ENCODE data around the gene SLC44A5.

Gene SLC44A5

DNA sequence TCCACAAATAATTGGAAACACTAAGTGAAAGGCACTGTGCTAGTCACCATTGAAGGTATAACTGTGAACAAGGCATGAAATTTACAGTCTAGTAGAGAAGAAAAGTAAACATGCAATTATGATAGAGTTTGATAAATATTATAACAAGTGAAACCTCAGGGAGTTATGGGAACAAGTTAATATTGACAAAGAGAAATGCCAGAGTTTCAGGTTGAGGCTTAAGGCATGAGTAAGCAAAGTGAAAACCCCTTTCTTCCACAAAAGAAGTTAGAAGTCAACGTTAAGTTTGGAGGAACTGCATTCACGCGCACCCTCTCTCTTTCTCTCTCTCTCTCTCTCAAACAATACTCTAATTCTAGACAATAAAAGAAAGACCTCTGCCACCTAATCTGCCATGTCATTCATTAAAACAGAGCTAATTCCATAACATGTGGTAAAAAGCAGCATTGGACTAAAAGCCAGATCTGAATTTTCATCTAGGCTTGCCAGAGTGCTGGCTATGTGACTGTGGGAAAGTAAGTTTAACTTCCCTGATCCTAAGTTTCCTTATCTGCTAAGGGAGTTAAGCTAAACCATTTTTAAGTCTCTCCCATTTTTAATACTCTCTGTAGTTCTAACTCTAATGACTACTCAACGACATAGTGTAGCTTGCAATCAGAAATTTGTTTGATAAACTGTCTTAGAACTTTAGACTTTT, 22.0 kb downstream of the SLC44A5 start:
- no peak for DNase-seq

- DNase-seq: no peak
Observed at GRCh38 chr1:75587692-75588091, 23.2 kb downstream of the SLC44A5 start.

DNA sequence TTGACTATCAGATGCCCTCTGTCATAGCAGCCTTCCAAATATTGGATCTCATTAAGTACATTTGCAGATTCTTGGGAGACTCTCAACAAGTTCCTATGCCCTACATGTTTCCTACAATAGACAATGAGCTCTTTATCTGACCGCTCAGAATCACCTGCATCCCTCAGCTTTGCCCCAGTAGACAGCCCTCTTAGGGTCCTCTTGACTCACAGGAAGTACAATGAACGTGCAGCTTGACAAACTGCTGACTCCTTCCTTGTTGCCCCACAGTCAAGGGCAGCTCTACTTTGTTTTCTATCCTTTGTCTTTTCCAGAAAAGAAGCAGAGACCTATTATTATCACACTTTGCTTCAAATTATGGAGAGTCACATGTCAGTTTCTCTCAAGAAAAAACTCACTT, 27.6 kb downstream of the SLC44A5 start:
- DNase-seq: no peak

- no peak for DNase-seq
Observed at GRCh38 chr1:75582725-75583261, 28.1 kb downstream of the SLC44A5 start.

DNA sequence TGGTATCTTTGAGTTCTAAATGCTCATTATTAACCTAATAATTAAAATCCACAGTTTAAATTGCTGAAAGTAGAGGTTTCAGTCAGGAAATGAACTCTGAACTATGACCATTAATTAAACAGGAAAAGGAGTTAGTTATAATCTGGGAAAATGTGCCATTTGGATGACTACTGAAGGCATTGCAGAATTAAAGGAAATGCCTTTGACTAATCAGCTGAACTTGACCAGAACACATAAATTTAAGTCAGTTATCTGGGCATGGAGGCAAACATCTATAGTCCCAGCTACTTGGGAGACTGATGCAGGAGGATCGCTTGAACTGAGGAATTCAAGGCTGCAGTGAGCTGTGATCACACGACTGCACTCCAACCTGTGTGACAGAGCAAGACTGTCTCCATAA, 31.9 kb downstream of the SLC44A5 start:
- no peak for DNase-seq

DNA sequence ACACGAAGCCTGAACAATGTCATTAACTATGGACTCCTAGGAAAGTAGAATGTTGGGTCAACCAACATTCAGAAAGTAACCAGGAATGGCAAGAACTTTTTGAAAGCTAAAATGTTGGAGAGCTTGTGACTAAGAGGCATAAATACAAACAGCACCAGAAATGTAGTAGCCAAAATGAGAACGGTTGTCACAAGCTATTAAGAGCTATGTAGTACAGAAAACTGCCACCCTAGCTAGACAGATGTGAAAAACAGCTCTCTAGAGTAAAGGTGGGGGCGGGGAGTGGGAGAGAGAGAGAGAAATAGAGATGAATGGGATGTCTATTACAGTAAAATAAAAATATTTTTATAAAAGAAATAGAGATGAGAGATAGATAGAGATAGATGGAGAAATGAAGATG, 35.1 kb downstream of the SLC44A5 start:
- no peak for DNase-seq

DNA sequence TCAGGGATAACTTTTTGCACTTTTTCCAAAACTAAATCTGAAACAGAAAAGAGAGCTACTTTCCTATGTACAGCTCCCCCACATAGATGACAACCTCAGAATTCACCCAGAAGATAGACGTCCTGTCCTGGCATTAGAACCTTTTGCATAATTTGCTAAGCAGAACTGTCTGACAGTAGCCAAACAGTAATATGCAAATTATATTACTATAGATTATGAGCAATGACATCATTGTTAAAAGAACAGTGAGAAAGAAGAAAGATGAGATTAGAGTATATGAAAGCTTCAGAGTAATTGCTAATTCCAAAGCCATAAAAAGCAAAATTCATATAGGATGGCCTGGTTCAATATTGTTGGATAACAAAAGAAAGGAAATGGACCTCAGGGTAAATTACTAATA, 43.7 kb downstream of the SLC44A5 start:
- no peak for DNase-seq

DNA sequence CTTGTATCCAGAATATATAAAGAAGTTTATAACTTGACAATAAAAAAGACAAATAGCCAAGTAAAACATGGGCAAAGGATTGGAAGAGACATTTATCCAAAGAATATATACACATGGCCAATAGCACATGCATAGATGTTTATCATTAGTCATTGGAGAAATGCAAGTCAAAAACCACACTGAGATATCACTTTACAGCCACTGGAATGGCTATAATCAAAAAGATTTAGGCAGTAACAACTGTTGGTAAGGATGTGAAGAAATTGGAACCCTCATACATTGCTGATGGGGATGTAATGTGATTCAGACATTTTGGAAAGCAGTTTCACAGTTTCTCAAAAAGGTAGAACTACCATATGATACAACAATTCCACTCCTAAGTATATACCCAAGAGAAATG, 51.1 kb downstream of the SLC44A5 start:
- no peak for DNase-seq

- no peak for DNase-seq
Observed at GRCh38 chr1:75559136-75559535, 51.8 kb downstream of the SLC44A5 start.

- DNase-seq: no peak
Observed at GRCh38 chr1:75554870-75555269, 56.0 kb downstream of the SLC44A5 start.

- no peak for DNase-seq
Observed at GRCh38 chr1:75554181-75554580, 56.7 kb downstream of the SLC44A5 start.

DNA sequence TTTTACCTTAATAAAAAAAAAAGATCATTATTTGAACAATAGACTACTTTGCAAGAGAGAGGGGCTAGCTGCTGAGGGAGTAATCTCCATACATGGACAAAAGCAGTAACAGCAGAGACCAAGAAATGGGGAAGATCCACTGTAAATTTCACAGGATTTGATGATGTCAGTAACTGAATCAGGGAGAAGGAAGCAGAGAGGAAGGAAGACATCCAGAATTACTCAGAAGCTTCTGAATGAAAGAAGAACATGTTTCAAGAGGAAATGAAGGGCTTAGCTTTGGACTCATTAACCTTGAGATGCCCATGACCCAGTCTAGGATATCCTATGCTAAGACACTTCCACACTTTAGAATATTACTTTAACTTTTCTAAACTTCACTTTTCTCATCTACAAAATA, 60.4 kb downstream of the SLC44A5 start:
- DNase-seq: no peak

DNA sequence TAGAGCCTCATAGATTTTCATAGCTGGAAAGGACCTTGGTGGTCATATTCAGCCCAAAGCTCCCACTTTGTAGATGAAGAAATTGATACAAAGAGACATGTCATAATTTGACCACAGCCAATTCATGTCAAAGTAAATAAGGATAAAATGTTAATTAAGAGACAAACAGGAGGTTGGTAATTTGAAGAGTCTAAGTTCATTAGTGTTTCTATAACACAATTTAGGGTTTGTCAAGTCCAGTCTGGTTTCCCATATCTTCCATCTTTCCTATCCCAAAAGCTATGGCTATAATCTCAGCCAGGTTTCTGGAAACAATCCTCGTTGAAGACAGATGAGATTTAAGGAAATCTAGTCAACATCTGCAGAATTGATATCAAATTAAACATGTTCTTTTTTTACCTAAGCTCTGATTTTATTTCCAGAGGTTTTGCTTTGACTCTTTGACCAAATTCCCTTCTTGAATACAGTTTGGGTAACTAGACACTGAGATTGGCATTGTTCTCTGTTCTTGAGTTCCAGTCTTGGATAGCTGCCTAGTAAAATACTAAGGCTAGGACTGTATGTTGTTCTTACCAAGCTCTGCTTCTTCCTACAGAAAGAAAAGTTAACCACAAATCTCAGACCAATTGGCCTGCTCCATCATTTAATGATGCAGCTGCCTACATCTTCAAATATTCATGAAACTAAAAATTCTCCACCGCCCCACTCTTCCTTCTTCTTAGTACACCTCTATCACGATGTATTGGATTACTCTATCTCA, 62.0 kb downstream of the SLC44A5 start:
- no peak for DNase-seq

DNA sequence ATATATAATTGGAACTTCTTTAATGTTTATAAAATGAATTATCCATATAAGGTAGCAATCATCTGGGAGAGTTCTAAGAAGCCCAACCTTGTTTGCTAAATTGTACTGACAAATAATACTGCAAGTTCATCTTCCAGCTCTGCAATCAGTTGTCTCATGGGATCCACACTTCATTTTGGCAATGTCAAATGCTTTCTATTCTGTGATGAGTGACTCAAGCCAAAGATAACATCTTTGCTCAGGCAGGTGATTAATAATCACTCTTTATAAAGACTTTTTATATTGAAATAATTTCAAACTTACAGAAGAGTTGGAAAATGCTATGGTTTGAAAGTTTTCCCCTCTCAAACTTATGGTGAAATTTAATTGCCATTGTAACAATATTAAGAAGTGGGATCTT, 67.2 kb downstream of the SLC44A5 start:
- no peak for DNase-seq

- no peak for DNase-seq
Observed at GRCh38 chr1:75542818-75543570, 67.9 kb downstream of the SLC44A5 start.

DNA sequence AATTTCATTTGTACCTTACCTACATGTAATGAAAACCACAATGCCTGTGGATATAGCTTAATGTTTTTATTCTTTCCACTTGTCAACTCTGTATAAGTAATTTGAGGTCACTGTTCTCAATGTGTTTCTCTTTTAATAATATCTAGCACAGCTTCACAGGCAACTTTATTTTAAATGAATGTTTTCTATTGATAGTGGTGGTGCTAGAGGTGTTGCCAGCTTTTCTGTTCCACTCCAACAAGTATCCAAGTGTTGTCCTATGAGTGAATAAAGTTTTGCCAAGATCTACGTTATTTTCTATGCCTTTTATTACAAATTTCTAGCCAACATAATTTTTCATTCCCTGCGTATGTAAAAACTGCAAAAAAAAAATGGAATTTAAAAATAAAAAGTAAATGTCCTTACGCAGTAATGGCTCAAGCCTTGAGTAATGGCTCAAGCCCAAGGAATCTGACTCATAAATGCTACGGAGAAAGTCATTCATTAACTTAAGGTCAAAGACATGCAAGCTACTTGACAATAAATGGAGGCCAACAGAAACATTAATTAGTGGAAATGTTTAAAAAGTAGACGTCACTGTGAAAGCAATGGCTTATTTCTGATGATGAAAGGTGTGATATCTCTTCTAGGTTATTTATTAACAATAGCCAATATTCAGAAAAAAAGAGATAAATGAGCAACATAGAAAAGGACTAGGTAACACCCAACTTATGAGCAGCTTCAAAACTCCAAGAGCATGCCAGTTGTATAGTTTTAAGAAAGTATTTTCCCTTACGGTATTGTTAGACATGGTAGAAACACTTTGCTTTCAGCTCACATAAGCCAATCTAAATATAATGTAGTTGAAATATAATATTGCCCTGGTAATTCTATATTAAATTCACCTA, 71.4 kb downstream of the SLC44A5 start:
- no peak for DNase-seq

DNA sequence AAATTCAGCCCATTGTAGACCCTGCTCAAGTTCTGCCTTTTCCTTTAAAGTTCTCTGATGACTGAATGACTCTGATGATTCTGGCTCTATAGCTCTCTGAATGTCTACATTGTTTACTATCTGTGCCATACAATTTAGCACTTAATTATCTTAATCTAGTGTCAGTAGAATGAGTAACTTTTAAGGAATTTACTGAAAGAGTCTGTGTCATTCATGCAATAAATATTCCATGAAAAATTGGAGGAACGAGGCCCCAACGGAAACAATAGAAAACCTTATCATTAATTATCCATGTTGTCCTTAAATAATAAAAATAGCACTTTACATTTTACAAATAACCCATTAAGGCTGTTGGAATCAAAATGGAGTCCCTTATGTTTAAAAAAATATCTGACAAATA, 77.8 kb downstream of the SLC44A5 start:
- DNase-seq: no peak

GRCh38 chr1:75531570-75531969, 79.3 kb downstream of the SLC44A5 start:
- DNase-seq: no peak

DNA sequence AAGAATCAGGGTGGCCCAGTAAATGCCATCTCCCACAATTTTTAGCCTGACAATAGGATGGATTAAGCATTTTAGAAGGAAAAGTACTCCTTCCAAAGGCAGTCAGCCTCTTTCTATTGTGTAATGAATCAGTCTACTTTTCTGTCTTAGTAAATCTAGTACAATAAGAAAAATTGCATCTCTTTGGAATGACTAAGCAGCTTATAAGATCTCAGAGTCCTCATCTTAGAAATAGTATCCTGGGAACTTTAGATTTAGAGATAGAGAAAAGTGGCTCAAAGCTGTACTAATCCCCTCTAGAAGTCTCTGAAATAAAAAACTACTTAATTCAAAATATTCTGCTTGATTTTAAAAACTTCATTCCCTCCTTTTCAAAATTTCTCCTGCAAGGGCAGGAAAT, 81.4 kb downstream of the SLC44A5 start:
- no peak for DNase-seq

DNA sequence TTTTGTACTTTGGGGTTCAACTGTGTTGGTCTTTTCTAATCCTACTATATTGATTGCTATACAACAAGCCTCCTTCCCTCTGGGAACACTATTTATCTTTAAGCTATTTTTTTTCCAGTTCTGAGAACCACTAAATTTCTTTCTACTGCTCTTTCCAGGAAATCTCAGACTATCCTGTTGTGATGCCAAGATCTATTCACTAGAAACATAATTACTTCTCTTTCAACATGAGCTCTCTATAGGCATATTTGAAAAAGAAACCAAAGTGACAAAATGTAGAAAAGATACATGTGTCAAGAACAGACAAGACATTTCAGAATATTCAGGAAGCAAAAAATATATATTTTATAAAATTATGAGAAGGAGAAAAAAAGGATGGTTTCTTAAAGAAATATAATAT, 82.9 kb downstream of the SLC44A5 start:
- no peak for DNase-seq

DNA sequence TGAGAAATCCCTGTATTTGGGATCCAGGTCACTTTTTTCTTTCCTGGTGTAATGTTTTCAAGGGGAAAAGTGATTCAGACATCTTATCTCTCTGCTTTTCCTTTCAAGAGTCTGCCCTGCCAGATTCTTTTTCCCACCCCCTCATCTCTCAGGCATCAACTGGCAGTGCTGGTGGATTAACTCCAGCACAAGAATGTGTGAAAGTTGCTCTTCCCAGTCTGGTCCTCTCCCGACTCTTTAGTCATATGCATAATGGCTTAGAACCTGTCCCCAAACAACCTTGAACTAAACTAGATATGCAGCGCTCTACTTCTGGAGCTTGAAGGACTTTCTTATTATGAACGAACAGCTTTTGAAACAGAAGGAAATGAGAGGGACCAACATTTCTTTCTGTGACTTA, 88.5 kb downstream of the SLC44A5 start:
- DNase-seq: no peak

DNA sequence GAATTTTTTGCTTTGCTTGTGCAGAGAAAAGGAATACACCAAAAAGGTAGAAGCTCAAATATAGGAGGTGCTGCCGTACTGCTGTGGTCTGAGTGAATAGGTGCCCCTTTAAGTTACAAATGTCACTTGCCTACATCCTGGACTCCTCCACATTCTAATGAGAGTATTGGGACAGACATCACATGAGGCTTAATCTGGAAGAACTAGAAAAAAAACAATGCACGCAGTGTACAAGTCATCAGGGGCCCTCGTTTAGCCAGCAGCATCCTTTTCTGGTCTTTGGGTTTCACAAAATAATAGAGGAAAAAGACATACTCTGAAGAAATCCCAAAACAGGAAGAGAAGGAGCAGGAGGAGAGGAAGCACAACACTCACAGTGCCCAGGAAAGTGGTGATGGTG, 89.3 kb downstream of the SLC44A5 start:
- DNase-seq: no peak
